ENCODE data around the gene CCDC24. TPM values are rescaled to one million over a fixed set of nuclear protein-coding genes. Genes with fewer than 3 reads are reported as not detected.

CCDC24 gene
- total and polyA plus RNA-seq, 4 donors: 0.92 to 4.2 (median 2.3) TPM

- Histone ChIP-seq H3K36me3 (ENCODE audit: control insufficient read depth in 4 of 4, insufficient read depth in 3 of 4, low read depth in 1 of 4, low read length in 3 of 4) (peaks cover 0 to 6% (median 0%) of the 10 kb centered on the region in 4 donors), H3K27ac (ENCODE audit: low read depth in 1 of 2, low read length in 2 of 2) (no peak overlapping the region), H3K4me3 (ENCODE audit: low read depth in 1 of 3, low read length in 3 of 3) (peak overlapping the region; percentile 78 to 99 (median 85)), H3K4me1 (ENCODE audit: control insufficient read depth in 4 of 4, insufficient read depth in 4 of 4, low read length in 3 of 4) (peaks cover 5 to 28% (median 22%) of the 10 kb centered on the region in 4 donors), H3K9ac (ENCODE audit: low read depth in 1 of 2, low read length in 2 of 2) (peak overlapping the region in 1 of 2 donors; percentile 84), H3K27me3 (ENCODE audit: control insufficient read depth in 4 of 4, insufficient read depth in 4 of 4, low read length in 3 of 4) (no peaks in the 10 kb centered on the region), H3K9me3 (ENCODE audit: control insufficient read depth in 4 of 4, low read length in 3 of 4) (no peaks in the 10 kb centered on the region)
- TF ChIP-seq FOXA2 (IDR thresholded peaks at IDR 0.05) (no peak), ZBTB33 (IDR thresholded peaks at IDR 0.05) (no peak), TAF1 (conservative IDR thresholded peaks at IDR 0.05) (no peak), YY1 (IDR thresholded peaks at IDR 0.05) (no peak), FOXA1 (IDR thresholded peaks at IDR 0.05) (no peak), HNF4G (IDR thresholded peaks at IDR 0.05) (no peak), RXRA (IDR thresholded peaks at IDR 0.05) (no peak), MAX (IDR thresholded peaks at IDR 0.05) (no peak), CTCF (IDR thresholded peaks at IDR 0.05; ENCODE audit: low read depth, low read length, missing input control) (no peak), SP1 (IDR thresholded peaks at IDR 0.05) (no peak), NR2F2 (IDR thresholded peaks at IDR 0.05) (no peak), JUND (IDR thresholded peaks at IDR 0.05) (no peak), REST (IDR thresholded peaks at IDR 0.05) (no peak), HNF4A (conservative IDR thresholded peaks at IDR 0.05) (no peak)
- DNase-seq (ENCODE audit: low spot score): no peak
- WGBS: 49% methylated on average over 3 of the region's 3 CpGs
Measured at GRCh38 chr1:43947874-43948437, 43.4 kb upstream of the CCDC24 start.

- H3K4me3 ChIP-seq (ENCODE audit: low read depth in 1 of 3, low read length in 3 of 3): no peak overlapping the region
- H3K27me3 ChIP-seq (ENCODE audit: control insufficient read depth in 4 of 4, insufficient read depth in 4 of 4, low read length in 3 of 4): no peaks in the 10 kb centered on the region
- 88% methylated on average over 13 of the region's 13 CpGs for whole genome bisulfite sequencing
- no peaks in the 10 kb centered on the region for H3K9me3 ChIP-seq (ENCODE audit: control insufficient read depth in 4 of 4, low read length in 3 of 4)
- peaks cover 0 to 6% (median 0%) of the 10 kb centered on the region in 4 donors for H3K36me3 ChIP-seq (ENCODE audit: control insufficient read depth in 4 of 4, insufficient read depth in 3 of 4, low read depth in 1 of 4, low read length in 3 of 4)
- DNase-seq (ENCODE audit: low spot score): no peak
- H3K27ac ChIP-seq (ENCODE audit: low read depth in 1 of 2, low read length in 2 of 2): no peak overlapping the region
- no peak for TF ChIP-seq FOXA2 (IDR thresholded peaks at IDR 0.05)
- TF ChIP-seq GABPA (IDR thresholded peaks at IDR 0.05 in 1 of 2, conservative IDR thresholded peaks at IDR 0.05 in 1 of 2): no peak
- TF ChIP-seq TAF1 (conservative IDR thresholded peaks at IDR 0.05): no peak
- no peak for TF ChIP-seq RAD21 (IDR thresholded peaks at IDR 0.05)
- TF ChIP-seq RXRA (IDR thresholded peaks at IDR 0.05): no peak
- TF ChIP-seq MAX (IDR thresholded peaks at IDR 0.05): no peak
- no peak for TF ChIP-seq REST (IDR thresholded peaks at IDR 0.05)
- TF ChIP-seq SP1 (IDR thresholded peaks at IDR 0.05): no peak
- TF ChIP-seq YY1 (IDR thresholded peaks at IDR 0.05): no peak
- TF ChIP-seq HNF4G (IDR thresholded peaks at IDR 0.05): no peak
- TF ChIP-seq JUND (IDR thresholded peaks at IDR 0.05): no peak
- TF ChIP-seq EGR1 (IDR thresholded peaks at IDR 0.05; ENCODE audit: low read depth in 2 of 2): no peak
- TF ChIP-seq HNF4A (conservative IDR thresholded peaks at IDR 0.05): no peak
- no peak for TF ChIP-seq NR2F2 (IDR thresholded peaks at IDR 0.05)
- H3K9ac ChIP-seq (ENCODE audit: low read depth in 1 of 2, low read length in 2 of 2): no peak overlapping the region
- peaks cover 5 to 28% (median 22%) of the 10 kb centered on the region in 4 donors for H3K4me1 ChIP-seq (ENCODE audit: control insufficient read depth in 4 of 4, insufficient read depth in 4 of 4, low read length in 3 of 4)
Measured at GRCh38 chr1:43949678-43950077, 41.7 kb upstream of the CCDC24 start.
